OCI-LY7 (cell line): ENCODE measurements around the gene GAMT.

Source experiments
- EZH2phosphoT487 ChIP-seq: fragments of 200-600 bp; sonication (generic); IDR thresholded peaks from 2 replicates; pipeline ENCODE4 v1.6.1; 2018; ENCODE audit warnings: low read depth, borderline replicate concordance, mild to moderate bottlenecking, mixed run types, antibody characterized with exemption, low read length, moderate library complexity, mixed read lengths
- TF ChIP-seq, protein P1 (sequence below): fragments of 200-600 bp; sonication (generic); conservative IDR thresholded peaks from 2 replicates; pipeline ENCODE4 v1.5.1; 2014; ENCODE audit warnings: mild to moderate bottlenecking, antibody characterized with exemption, low read length, moderate library complexity, mixed read lengths

DNA sequence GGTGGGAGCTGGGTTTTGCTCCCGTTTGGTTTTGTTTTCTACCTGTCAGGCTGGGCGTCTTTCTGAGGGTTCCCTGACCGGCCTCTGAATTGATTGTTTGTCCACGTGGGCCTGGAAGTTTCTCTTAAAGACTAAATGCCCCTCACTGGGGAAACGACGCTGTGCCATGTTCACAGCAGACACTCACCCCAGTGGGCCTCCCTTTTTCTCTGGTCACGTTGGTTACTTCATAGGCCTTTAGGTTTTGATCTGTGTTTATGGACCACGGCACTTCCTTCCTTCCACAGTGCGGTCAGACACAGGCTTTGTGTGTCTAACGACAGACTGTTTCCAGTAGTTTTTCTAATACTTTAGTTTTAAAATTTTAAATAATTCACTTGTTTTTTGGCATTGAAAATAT is 37.7 kb downstream of the GAMT start:
- TF ChIP-seq, protein P1, sequence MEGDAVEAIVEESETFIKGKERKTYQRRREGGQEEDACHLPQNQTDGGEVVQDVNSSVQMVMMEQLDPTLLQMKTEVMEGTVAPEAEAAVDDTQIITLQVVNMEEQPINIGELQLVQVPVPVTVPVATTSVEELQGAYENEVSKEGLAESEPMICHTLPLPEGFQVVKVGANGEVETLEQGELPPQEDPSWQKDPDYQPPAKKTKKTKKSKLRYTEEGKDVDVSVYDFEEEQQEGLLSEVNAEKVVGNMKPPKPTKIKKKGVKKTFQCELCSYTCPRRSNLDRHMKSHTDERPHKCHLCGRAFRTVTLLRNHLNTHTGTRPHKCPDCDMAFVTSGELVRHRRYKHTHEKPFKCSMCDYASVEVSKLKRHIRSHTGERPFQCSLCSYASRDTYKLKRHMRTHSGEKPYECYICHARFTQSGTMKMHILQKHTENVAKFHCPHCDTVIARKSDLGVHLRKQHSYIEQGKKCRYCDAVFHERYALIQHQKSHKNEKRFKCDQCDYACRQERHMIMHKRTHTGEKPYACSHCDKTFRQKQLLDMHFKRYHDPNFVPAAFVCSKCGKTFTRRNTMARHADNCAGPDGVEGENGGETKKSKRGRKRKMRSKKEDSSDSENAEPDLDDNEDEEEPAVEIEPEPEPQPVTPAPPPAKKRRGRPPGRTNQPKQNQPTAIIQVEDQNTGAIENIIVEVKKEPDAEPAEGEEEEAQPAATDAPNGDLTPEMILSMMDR: no peak
- TF ChIP-seq EZH2phosphoT487: no peak
